HG02642 (cell line): Measurements from ENCODE around the gene PLSCR2.
A peak's percentile ranks its signal among the peaks of the same experiment; 100 is the strongest.
"Not testable (repeated sequence)": the region's sequence is repeated elsewhere in the genome, so short reads cannot be mapped to it uniquely, and the experiment has no call there.

Source experiments
- ATAC-seq: cut with Tn5 transposase; IDR thresholded peaks from one replicate; pipeline ENCODE4 v1.9.1; 2021; ENCODE audit warnings: mild to moderate bottlenecking; ENCODE audit not compliant: unreplicated experiment, poor library complexity

PLSCR2 gene, protein sequence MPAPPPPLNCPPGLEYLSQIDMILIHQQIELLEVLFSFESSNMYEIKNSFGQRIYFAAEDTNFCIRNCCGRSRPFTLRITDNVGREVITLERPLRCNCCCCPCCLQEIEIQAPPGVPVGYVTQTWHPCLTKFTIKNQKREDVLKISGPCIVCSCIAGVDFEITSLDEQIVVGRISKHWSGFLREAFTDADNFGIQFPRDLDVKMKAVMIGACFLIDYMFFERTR

DNA sequence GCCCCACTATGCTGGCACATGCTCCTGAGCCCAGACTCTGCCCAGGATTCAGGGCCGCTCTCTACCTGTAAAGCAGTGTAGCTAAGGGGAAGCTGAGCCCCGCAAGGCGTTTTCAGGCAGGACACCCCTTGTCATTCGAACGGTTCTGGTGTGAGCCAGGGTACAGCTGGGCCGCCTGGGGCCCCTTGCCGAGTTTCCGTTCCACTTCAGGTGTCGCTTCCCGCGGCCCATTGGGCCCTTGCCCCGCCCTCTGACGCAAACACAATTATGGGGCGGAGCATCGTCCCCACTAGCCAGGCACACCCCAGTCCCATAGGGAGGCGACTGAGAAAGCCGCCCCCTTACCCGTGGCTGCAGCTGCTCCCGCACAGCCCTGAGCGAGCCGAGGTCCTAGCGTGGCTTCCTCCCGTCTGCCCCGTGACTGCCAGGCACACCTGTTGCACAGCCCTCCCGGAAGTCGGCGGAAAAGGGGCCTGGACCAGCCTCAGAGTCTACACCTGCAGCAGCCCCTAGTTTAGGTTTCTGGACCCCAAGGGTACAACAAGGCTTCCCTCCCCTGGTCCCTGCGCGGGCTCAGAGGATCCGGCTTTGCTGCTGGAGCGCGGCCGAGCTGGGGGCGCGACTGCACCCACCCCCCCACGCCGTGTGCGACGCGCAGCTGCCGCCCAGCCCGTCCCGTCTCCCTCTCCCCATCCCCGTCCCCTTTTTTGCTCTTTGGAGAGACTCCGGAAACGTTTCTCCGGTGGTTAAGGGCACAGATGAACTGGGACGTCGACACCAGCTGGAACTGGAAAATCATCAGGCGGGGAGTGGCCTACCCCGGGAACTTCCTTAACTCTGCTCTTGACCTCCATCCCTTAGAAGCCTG lies at the start of gene PLSCR2:
Gene PLSCR2 (minus strand): TSS at position 412 of the 868 bp plus-strand sequence. CDS start 9,657 bp downstream, outside the sequence.
- ATAC-seq, result peak; percentile 99

DNA sequence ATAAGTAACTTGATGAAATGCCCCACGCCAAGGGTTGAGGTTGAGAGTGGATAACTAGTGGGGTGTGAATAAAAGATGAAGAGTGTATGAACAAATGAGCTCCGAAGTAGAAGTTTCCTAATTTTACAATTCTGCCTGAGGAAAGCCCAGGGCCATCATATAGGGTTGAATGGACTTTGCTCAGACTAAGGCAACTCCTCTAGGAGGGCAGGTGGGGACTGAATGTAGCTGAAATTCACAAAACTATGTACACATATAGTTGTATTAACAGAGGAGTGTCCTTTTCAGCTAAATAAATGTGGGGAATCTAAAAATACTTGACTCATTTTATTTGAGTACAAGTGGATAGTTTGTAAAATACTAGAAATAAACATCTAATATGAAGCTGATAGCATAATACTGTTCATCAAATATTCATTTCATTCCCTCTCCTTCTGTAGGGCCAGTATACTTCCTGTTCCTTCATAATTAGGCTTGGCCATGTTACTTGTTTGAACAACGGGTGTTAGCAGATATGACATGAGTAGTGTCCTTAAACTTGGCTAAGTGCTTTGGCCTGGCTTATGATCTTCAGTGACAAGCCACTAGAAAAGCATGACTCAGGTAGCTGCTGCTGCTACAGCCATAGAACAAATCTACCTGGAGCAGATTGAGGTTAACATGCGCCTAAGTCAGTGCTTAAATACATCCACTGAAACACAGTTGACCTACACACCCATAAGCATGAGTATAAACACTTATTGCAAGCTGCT lies 48.5 kb upstream of the PLSCR2 start:
- no peak for ATAC-seq

DNA sequence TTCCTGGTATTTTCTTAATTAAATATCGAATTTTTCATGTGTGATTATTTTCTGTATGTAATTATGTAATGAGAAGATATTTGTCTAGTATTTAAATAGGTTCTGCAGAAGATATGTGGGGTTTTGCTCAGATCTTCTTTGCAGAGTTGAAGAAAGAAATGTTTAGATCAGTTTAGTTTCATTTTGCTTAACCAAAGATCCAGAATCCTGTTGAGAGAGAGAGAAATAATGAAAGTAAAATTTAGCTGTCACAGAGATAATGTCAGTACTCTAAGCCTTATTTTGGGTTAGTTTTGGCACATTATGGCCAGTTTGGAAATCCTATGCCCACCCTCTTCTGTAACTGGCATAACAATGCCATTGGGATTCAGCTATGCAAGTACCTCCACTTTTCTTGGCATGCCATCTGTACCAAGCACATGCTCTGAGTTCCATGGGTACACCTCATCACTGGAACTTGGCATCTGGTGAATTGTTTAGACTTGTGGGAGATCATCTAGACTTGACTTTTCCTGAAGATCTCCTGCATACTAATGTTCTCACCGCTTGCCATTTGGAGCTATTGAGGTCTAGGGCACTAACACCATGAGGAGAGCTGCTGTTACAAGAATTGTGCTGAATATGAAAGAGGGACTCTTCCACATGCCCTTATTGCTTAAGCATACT lies 44.2 kb upstream of the PLSCR2 start:
- ATAC-seq, result no peak

DNA sequence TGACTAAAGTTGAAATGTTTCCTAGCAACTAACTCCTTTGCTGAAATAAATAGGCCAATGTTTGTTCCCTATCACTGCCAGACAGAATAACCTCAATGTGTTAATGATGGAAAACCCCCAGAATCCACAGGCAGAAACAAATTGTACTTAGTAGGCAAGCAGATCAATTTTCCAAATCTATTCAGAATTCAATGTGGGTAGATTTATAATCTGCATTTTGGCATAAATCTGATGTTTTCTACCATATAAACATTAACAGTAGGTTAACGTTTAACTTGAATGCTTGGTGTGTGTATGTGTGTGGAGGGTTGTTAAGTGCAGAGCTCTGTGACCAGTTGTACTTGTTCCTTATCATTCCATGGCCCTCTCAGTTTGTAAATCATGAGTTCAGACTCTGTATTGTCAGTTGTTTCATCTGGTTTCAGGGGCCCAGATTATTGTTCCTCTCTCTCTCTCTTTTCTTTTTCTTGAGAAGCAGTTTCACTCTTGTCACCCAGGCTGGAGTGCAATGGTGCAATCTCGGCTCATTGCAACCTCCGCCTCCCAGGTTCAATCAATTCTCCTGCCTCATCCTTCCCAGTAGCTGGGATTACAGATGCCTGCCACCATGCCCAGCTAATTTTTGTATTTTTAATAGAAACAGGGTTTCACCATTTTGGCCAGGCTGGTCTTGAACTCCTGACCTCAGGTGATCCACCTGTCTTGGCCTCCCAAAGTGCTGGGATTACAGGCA lies 42.2 kb upstream of the PLSCR2 start:
- no peak for ATAC-seq

DNA sequence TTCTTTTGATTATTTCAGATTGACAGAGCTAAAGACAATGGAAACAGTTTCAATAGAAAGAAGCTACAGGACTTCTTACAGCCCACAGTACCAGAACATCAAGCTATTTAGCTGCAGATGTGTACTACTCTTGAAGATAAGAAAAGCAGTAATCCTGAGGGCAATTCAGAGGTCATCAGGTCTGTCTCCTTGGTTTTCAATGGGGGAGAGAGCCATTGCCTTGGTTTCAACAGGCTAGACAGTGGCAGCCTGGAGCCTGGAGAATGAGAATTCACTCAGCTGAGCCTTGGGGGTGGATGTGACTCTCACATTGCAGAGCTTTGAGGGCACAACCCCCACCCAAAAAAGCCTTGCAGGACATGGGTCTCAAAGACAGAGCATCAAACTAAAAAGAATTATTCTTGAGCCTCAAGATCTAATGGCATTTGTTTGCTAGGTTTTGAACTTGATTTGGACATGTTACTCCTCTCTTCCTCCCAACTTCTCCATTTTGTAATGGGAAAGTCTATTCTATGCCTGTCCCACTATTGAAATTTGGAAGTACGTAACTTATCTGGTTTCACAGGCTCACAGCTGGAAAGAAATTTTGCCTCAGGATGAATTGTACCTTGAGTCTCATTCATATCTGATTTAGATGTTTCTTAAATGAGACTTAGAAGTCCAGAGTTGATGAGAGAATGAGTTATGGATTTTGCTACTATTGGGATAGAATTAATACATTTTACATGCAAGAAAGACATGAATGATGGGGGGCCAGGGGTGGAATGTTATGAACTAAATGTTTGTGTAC lies 38.2 kb upstream of the PLSCR2 start:
- ATAC-seq, result no peak

DNA sequence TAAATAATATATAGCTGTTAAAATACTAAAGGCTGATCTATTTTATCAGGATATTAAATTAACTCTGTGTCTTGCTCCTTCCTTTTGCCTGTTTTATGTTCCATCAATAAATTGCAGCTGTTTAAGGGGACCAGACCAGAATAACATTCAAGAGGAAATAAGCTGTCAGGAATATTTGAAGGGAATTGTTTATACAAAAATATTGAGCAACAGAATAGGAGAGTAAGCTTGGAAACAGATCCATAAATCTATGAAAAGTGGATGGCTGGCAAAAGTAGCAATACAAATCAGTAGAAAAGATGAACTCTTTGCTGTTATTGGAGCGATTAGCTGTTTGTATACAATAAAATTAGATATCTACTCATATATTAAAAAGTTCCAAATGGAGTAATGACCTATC lies 36.2 kb upstream of the PLSCR2 start:
- ATAC-seq, result no peak

DNA sequence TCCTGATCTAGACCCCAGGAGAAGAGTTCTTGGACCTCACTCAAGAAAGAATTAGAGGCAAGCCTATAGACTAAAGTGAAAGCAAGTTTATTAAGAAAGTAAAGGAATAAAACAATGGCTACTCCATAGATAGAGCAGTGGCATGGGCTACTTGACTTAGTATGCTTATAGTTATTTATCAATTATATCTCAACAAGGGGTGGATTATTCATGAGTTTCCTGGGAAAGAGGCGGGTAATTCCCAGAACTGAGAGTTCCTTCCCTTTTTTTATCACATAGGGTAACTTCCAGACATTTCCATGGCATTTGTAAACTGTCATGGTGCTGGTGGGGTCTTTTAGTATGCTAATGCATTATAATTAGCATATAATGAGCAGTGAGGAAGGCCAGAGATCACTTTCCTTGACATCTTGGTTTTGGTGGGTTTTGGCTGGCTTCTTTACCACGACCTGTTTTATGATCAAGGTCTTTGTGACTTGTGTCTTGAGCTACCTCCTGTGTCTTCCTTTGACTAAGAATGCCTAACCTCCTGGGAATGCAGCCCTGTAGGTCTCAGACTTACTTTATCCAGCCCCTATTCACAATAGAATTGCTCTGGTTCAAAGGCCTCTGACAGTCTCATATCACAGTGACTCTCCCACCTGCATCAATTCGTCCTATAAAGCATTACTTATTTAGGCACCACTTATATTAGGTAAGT lies 35.3 kb upstream of the PLSCR2 start:
- no peak for ATAC-seq

DNA sequence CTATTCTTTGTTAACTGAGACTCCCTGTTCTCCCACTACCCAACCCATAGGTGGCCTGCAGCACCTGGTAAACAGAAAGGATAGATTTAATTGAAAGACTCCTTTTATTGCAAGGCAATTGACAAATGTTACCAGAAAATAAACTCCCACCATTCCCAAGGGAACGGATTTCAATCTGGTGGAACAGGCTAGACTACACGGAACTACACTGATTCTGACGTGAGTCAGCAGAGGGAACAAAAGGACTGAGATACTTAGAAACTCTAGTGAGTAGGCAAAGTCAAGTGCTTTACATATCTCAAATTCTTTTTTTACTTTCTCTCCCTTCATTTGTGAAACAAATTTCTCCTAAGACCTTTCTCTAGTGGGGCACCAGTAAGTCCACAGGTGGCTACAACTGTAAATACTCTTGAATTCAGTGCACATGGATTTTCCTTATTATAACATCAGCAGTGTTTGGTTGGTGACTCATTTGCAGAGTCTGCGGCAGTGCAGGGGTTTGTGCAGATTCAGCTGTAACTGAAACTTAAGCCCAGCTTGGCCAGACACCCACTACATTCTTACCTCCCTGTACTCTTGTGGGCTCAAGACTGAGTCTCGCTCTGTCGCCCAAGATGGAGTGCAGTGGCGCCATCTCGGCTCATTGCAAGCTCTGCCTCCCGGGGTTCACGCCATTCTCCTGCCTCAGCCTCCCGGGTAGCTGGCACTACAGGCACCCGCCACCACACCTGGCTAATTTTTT lies 34.3 kb upstream of the PLSCR2 start:
- ATAC-seq, result peak; percentile 99

DNA sequence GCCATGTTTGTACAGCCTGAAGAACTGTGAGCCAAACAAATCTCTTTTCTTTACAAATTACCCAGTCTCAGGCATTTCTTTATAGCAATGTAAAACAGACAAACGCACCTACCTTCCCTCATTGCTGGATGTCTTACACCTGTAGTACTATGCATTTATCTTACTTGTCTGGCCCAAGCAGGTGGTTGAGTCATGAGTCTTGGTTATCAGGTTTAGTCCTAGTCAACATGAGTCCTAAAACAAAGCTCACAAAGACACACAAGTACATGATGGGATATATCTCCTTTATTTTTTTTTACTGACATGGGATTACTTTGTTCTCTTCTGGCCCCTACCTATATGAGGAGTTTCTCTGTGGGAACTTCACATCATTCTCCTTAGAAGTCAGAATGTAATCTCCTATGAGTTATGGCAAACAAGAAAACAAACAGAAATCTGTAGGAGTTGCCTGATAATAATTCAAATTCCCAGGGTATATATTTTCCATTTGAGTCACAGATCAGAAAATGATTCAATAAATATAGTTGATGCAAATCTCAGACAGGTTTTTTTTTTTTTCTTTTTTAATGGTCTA lies 33.6 kb upstream of the PLSCR2 start:
- ATAC-seq, result no peak

DNA sequence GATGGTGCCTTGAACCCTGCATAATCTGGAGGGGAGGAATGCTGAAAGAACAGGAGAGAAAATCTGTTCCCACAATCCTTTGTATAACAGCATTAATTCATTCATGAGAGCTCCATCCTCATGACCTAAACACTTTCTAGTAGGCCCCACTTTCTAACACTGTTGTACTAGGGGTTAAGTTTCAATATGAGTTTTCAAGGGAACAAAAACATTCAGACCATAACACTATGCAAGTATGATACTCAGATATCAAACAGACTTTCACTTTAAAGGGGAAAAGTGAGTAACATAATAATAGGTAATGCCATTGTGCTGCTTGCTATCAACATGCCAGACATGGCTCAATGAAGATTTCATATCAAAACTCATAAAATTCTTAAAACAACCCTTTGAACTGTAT lies 32.4 kb upstream of the PLSCR2 start:
- ATAC-seq, result no peak

DNA sequence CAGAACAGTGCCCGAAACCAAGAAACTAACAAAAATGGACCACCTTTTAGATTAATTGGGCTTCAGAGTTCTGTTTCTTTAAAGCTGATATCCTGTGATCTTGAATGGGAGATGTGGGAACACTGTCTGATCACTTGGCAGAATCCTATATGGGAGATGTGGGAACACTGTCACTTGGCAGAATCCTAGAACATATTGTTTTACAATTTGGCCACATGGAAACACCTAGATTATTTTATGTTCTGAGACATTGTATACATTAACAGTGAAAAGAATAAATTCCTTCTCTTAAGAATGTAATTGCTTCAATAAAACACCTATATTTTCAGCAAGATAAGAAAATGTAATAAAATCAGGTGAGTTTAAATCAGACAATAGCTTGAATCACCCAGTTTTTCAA lies 30.3 kb upstream of the PLSCR2 start:
- ATAC-seq, result no peak

DNA sequence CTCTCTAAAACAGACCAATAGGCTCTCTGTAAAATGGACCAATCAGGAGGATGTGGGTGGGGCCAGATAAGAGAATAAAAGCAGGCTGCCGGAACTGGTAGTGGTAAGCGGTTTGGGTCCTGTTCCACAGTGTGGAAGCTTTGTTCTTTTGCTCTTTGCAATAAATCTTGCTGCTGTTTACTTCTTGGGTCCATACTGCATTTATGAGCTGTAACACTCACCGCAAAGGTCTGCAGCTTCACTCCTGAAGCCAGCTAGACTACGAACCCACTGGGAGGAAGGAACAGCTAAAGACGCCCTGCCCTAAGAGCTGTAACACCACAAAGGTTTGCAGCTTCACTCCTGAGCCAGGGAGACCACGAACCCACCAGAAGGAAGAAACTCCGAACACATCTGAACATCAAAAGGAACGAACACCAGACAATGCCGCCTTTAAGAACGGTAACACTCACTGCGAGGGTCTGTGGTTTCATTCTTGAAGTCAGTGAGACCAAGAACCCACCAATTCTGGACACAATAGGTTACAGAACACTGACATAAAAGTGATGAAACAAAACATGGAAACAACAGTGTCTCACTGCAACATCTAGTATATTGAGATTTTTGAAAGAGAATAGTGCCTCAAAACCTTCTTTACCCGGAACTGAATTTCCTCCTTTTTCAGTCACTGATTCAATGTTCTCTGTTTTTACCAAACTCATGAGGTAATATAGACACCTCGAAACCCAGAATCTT lies 28.8 kb upstream of the PLSCR2 start:
- no peak for ATAC-seq

DNA sequence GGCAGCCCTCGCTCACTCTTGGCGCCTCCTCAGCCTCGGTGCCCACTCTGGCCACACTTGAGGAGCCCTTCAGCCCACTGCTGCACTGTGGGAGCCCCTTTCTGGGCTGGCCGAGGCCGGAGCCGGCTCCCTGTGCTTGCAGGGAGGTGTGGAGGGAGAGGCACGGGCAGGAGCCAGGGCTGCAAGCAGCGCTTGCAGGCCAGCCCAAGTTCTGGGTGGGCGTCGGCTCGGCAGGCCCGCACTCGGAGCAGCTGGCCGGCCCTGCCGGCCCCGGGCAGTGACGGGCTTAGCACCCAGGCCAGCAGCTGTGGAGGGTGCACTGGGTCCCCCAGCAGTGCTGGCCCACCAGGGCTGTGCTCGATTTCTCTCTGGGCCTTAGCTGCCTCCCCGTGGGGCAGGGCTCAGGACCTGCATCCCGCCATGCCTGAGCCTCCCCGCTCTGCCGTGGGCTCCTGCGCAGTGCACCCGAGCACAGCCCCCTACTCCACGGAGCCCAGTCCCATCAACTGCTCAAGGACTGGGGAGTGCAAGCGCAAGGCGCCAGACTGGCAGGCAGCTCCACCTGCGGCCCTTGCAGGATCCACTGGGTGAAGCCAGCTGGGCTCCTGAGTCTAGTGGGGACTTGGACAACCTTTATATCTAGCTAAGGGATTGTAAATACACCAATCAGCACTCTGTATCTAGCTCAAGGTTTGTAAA lies 27.9 kb upstream of the PLSCR2 start:
- not testable (repeated sequence) for ATAC-seq

DNA sequence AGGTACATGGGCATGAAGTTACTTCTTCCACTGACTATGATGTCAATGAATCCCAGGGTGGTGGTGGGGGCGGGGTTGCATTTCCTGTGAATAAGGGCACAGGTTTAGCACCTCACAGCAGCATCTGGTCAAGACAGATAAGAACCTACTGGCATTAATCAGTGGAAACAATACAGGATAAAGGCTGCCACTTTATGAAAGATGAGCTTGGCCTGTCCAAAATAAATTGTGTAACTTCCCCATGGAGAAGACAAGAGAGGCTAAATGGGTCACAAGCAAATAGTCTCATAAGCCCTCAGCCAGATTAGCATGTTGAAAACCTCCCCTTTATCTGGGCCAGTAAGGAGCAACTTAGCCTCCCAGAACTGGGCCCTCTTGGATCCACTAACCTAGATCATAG lies 27.4 kb upstream of the PLSCR2 start:
- ATAC-seq, result no peak

DNA sequence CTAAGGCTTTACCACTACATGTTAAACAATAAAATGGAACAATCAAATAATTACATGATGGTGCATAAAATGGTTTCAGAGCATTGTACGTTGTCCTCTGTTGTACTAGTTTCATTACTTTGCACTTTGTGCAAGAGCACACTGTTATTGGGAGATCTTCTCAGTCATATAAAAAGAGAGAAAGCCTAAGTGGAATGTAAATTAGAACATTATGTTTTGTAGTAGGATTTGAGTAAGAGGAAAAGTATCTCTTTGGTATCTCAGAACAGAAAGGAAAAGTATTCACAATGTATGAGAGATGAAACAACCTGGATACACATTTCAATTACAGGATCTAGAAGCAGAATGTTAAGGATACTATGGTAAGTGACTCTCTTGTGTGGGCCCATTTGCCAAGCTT lies 26.9 kb upstream of the PLSCR2 start:
- ATAC-seq, result no peak

DNA sequence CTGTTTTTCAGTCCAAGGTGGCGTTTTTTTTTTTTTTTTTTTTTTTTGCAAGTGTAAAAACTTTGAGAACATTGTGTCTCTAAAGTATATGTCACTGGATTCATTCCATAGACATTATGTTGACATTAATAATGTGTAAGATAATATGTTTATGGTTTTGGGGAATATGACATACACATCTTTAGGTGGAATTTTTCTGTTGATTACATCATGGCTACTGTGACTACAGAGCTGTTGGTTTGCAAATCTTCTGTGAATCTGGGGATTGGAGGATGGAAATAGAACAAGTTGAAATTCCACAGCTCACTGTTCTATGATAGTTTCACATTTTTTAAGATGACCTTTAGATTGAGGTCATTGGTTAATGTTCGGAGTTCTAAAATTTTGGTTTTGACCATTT lies 24.4 kb upstream of the PLSCR2 start:
- ATAC-seq, result no peak
